Measurements from ENCODE around the gene TMED10. TPM values are rescaled to one million over a fixed set of nuclear protein-coding genes. Genes with fewer than 3 reads are reported as not detected.
A peak's percentile ranks its signal among the peaks of the same experiment; 100 is the strongest.

TMED10 gene
- total RNA-seq, 6 experiments from 2014 or later, result 205 to 296 (median 279) TPM

GRCh38 chr14:75168586-75169335 lies 7.7 kb downstream of the TMED10 start:
- intact Hi-C loops (cut with DNase I), result no loop called here
- TF ChIP-seq CTCF (IDR thresholded peaks at IDR 0.05) (no peak), POLR2A (IDR thresholded peaks at IDR 0.05) (no peak)
- no peak overlapping the region for H3K4me3 ChIP-seq
- 83% methylated on average over 3 of the region's 3 CpGs for WGBS (ENCODE audit: insufficient coverage, low coverage, low lambda C conversion rate, missing lambda C conversion rate)
- no peaks in the 10 kb centered on the region for H3K9me3 ChIP-seq
- no peaks in the 10 kb centered on the region for H3K36me3 ChIP-seq
- ATAC-seq, result no peak
- no peak for DNase-seq
- H3K4me1 ChIP-seq, result peaks cover 0 to 34% (median 4%) of the 10 kb centered on the region in 4 donors
- H3K27me3 ChIP-seq, result no peaks in the 10 kb centered on the region
- H3K27ac ChIP-seq, result no peak overlapping the region

GRCh38 chr14:75167325-75167724 lies 9.1 kb downstream of the TMED10 start:
- H3K27ac ChIP-seq, result no peak overlapping the region
- no peaks in the 10 kb centered on the region for H3K9me3 ChIP-seq
- no peak overlapping the region for H3K4me3 ChIP-seq
- no peaks in the 10 kb centered on the region for H3K27me3 ChIP-seq
- TF ChIP-seq CTCF (IDR thresholded peaks at IDR 0.05) (no peak), POLR2A (IDR thresholded peaks at IDR 0.05) (no peak)
- peaks cover 0 to 45% (median 4%) of the 10 kb centered on the region in 4 donors for H3K4me1 ChIP-seq
- 59% methylated on average over 2 of the region's 2 CpGs for WGBS (ENCODE audit: insufficient coverage, low coverage, low lambda C conversion rate, missing lambda C conversion rate)
- intact Hi-C loops (cut with DNase I), result no loop called here
- DNase-seq (no peak), ATAC-seq (no peak)
- no peaks in the 10 kb centered on the region for H3K36me3 ChIP-seq

GRCh38 chr14:75165586-75166391 lies 10.6 kb downstream of the TMED10 start:
- Histone ChIP-seq H3K9me3 (no peaks in the 10 kb centered on the region), H3K4me1 (peaks cover 0 to 46% (median 5%) of the 10 kb centered on the region in 4 donors), H3K4me3 (no peak overlapping the region), H3K36me3 (no peaks in the 10 kb centered on the region), H3K27ac (no peak overlapping the region), H3K27me3 (no peaks in the 10 kb centered on the region)
- TF ChIP-seq POLR2A (IDR thresholded peaks at IDR 0.05), result no peak
- no peak for TF ChIP-seq CTCF (IDR thresholded peaks at IDR 0.05)
- WGBS (ENCODE audit: insufficient coverage, low coverage, low lambda C conversion rate, missing lambda C conversion rate), result 61% methylated on average over 7 of the region's 8 CpGs
- intact Hi-C loops (cut with DNase I), result no loop called here
- ATAC-seq (peak in 3 of 4 donors; percentile 20 to 37 (median 26)), DNase-seq (no peak)

GRCh38 chr14:75164809-75165208 lies 11.6 kb downstream of the TMED10 start:
- no peak for ATAC-seq
- no peaks in the 10 kb centered on the region for H3K9me3 ChIP-seq
- peaks cover 0 to 53% (median 9%) of the 10 kb centered on the region in 4 donors for H3K4me1 ChIP-seq
- DNase-seq, result no peak
- no peak overlapping the region for H3K4me3 ChIP-seq
- no peaks in the 10 kb centered on the region for H3K36me3 ChIP-seq
- 88% methylated on average over 1 of the region's 1 CpG for WGBS (ENCODE audit: insufficient coverage, low coverage, low lambda C conversion rate, missing lambda C conversion rate)
- H3K27ac ChIP-seq, result no peak overlapping the region
- no peak for TF ChIP-seq CTCF (IDR thresholded peaks at IDR 0.05)
- TF ChIP-seq POLR2A (IDR thresholded peaks at IDR 0.05), result no peak
- intact Hi-C loops (cut with DNase I), result no loop called here
- no peaks in the 10 kb centered on the region for H3K27me3 ChIP-seq

All from right lobe of liver (tissue), 6 donors.